ENCODE measurements around the gene MCC.

GRCh38 chr5:113249206-113249605 lies 239.0 kb downstream of the MCC start:
- TF ChIP-seq CTCF (IDR thresholded peaks at IDR 0.05) (no peak), POLR2A (IDR thresholded peaks at IDR 0.05) (no peak)

Measured in ovary (tissue), 3 donors.